Testis (tissue), 3 donors: ENCODE results near the gene ESPN. TPM values are rescaled to one million over a fixed set of nuclear protein-coding genes. Genes with fewer than 3 reads are reported as not detected.

Experiments
- DNase-seq: peaks from one replicate; pipeline ENCODE4 v3.0.0-alpha.2; 2019
- H3K27ac ChIP-seq, 2 donors: fragments of 200-600 bp; sonication (generic); one replicate each; pipeline ENCODE4 v1.5.1; 2019
- H3K27me3 ChIP-seq: fragments of 200-600 bp; sonication (generic); one replicate; pipeline ENCODE4 v1.5.1; 2019
- H3K36me3 ChIP-seq: fragments of 200-600 bp; sonication (generic); one replicate; pipeline ENCODE4 v1.5.1; 2017; ENCODE audit warnings: low read depth; ENCODE audit errors: missing control alignments
- H3K4me1 ChIP-seq: fragments of 200-600 bp; sonication (generic); one replicate; pipeline ENCODE4 v1.5.1; 2019
- H3K4me3 ChIP-seq, 2 donors: fragments of 200-600 bp; sonication (generic); one replicate each; pipeline ENCODE4 v1.5.1; 2017 to 2019
- H3K9me3 ChIP-seq: fragments of 200-600 bp; sonication (generic); one replicate; pipeline ENCODE4 v1.5.1; 2017
- POLR2A ChIP-seq: fragments of 450-650 bp; IDR thresholded peaks from one replicate; pipeline ENCODE4 v1.6.1; 2017; ENCODE audit warnings: antibody characterized with exemption, mild to moderate bottlenecking, moderate library complexity
- whole genome bisulfite sequencing, 2 donors: methylation state at CpG; one replicate each; pipeline ENCODE4 v1.1.5; 2018; 5-methylcytosine and 5-hydroxymethylcytosine counted together
- intact Hi-C: fragments of 100-400 bp; cut with DNase I; formaldehyde crosslinking; loops from one replicate; pipeline ENCODE4 v1.15.1; 2023; ENCODE audit warnings: low total_unique reads
- polyA plus RNA-seq: library from polyadenylated mRNA; stranded (reverse); fragments of 350-450 nt; fragmentation: Illumina TruSeq; extraction: RNeasy Lipid Tissue Mini Kit (QIAGEN cat#74804); gene quantifications from one replicate; pipeline ENCODE4 v1.2.3, GENCODE V29; 2014; ENCODE audit warnings: low read depth, low replicate concordance; ENCODE audit not compliant: insufficient read depth
- total RNA-seq, 2 donors: library from RNA; depleted of rRNA; stranded (reverse); fragments of >200 nt; gene quantifications; one replicate each; pipeline ENCODE4 v1.2.3, GENCODE V29; 2016
- TF ChIP-seq, protein P1 (sequence below), 3 experiments: fragments of 450-650 bp in 2 of 3; fragments of 200-600 bp in 1 of 3; sonication (generic) in 1 of 3; IDR thresholded peaks; one replicate each; pipeline ENCODE4 v1.5.1; 2016 to 2019; ENCODE audit warnings: antibody characterized with exemption in 3 of 3, mild to moderate bottlenecking in 2 of 3, moderate library complexity in 1 of 3

Gene ESPN
- total and polyA plus RNA-seq, 3 donors from 2014 or later = 270 to 404 (median 396) TPM

DNA sequence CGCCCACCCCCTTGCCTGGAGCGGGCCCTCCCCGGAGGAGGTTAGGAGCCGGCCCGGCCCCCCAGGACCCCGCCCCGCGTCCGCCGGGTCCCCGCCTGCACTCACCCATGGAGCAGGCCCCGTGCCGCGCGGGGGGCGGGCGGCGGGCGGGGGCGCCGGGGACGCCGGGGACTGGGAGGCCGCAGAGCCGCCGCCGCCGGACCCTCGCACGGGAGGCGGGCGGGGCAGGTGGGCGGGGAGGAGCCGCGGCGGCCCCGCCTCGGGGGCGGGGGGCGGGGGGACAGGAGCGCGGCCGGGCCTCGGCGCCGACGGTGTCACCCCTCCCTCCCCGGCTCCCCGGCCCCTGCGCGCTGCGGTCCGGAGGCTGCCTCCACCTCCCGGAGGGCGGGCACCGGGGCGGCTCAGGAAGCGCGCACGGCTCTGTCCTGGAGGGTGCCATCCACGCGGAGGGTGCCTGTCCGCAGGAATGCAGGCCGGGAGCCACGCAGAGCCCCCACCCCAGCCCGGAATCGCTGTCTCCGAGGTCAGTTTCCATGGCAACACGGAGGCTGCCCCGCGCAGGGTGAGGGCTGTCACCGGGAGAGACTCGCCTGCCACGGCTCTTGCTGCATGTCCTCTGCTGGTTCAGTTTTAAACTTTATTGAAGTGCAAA is 72.8 kb downstream of the ESPN start:
- H3K27ac ChIP-seq = peak overlapping the region in 1 of 2 donors; percentile 72
- peak overlapping the region; percentile 53 to 61 for H3K4me3 ChIP-seq
- intact Hi-C loops = no loop called here
- H3K27me3 ChIP-seq = no peaks in the 10 kb centered on the region
- peaks cover 47% of the 10 kb centered on the region for H3K4me1 ChIP-seq
- DNase-seq = peak; percentile 58
- WGBS, 2 donors = 1% methylated on average over 25 of the region's 74 CpGs; no CpG with 5 or more reads in 1 of the 2 donors
- no peaks in the 10 kb centered on the region for H3K36me3 ChIP-seq
- TF ChIP-seq, protein P1, sequence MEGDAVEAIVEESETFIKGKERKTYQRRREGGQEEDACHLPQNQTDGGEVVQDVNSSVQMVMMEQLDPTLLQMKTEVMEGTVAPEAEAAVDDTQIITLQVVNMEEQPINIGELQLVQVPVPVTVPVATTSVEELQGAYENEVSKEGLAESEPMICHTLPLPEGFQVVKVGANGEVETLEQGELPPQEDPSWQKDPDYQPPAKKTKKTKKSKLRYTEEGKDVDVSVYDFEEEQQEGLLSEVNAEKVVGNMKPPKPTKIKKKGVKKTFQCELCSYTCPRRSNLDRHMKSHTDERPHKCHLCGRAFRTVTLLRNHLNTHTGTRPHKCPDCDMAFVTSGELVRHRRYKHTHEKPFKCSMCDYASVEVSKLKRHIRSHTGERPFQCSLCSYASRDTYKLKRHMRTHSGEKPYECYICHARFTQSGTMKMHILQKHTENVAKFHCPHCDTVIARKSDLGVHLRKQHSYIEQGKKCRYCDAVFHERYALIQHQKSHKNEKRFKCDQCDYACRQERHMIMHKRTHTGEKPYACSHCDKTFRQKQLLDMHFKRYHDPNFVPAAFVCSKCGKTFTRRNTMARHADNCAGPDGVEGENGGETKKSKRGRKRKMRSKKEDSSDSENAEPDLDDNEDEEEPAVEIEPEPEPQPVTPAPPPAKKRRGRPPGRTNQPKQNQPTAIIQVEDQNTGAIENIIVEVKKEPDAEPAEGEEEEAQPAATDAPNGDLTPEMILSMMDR (IDR thresholded peaks at IDR 0.05) = no peak
- TF ChIP-seq POLR2A = no peak
- no peaks in the 10 kb centered on the region for H3K9me3 ChIP-seq

DNA sequence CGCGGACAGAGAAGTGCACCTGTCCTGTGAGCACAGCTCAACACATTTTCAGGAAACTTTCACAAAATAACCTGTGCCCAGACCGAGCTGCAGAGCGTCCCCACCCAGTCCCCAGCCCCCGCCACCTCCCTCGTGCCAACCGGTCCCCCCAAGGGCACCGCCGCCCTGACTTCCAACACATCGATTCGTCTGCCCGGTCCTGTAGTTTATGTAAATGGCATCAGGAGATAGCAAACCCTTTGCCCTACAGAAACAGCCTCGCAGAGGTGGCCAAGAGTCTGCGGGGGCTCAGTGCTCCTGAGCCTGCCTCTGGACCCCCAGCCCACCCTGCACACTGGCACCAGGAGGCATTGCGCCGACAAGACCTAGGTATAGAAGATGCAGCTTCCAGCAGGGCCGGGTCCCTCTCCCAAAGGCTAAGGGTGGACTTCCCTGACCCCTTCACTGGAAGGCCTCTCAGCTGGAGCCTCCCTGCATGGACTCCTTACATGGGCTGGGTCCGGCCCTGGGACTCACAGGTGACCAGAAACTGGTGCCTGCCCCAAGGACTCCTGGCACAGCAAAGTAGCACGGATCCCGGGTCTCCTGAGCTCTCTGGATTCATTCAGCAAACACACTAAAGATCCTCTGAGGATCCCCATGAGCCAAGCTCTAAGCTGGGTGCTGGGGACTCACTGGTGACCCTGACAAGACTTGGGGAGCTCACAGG is 73.4 kb downstream of the ESPN start:
- peak overlapping the region; percentile 53 to 59 for H3K4me3 ChIP-seq
- intact Hi-C loops = no loop called here
- no peaks in the 10 kb centered on the region for H3K27me3 ChIP-seq
- TF ChIP-seq, protein P1 (IDR thresholded peaks at IDR 0.05) = no peak
- TF ChIP-seq POLR2A = no peak
- peak overlapping the region in 1 of 2 donors; percentile 78 for H3K27ac ChIP-seq
- peaks cover 54% of the 10 kb centered on the region for H3K4me1 ChIP-seq
- H3K36me3 ChIP-seq = no peaks in the 10 kb centered on the region
- no peak for DNase-seq
- no peaks in the 10 kb centered on the region for H3K9me3 ChIP-seq
- 40 to 100% methylated on average over 1 to 20 of the region's 20 CpGs for WGBS, 2 donors

DNA sequence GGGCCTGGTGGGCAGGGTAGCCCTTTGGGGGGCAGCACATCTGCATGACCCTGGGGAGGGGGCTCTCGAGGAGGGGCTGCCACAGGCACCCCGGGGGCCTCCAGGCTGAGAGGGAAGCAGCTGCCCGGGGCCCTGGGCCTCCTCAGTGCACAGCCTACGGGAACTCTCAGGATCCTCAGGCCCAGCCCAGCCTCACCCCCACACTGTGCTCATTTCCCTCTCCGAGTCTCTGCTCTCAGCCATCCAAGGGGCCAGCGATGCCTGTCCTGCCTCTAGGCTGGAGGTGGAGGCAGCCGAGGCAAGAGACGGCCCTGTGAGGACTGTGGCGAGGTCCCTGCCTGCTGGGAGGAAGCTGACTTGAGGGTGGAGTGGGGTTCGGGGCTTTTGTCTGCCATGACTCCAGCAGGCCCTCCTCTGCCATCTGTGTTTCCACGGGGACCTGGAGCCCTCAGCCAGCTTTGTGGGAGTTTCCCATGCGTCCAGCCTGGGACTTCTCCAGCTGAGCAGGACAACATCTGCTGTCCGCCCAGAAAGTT is 74.1 kb downstream of the ESPN start:
- TF ChIP-seq, protein P1 (IDR thresholded peaks at IDR 0.05) = no peak
- no peak for TF ChIP-seq POLR2A
- H3K4me3 ChIP-seq = no peak overlapping the region
- intact Hi-C loops = no loop called here
- H3K27me3 ChIP-seq = no peaks in the 10 kb centered on the region
- peak; percentile 32 for DNase-seq
- H3K36me3 ChIP-seq = no peaks in the 10 kb centered on the region
- peak overlapping the region; percentile 32 to 78 for H3K27ac ChIP-seq
- 31 to 51% methylated on average over 5 to 13 of the region's 13 CpGs for WGBS, 2 donors
- H3K4me1 ChIP-seq = peaks cover 54% of the 10 kb centered on the region
- H3K9me3 ChIP-seq = no peaks in the 10 kb centered on the region

DNA sequence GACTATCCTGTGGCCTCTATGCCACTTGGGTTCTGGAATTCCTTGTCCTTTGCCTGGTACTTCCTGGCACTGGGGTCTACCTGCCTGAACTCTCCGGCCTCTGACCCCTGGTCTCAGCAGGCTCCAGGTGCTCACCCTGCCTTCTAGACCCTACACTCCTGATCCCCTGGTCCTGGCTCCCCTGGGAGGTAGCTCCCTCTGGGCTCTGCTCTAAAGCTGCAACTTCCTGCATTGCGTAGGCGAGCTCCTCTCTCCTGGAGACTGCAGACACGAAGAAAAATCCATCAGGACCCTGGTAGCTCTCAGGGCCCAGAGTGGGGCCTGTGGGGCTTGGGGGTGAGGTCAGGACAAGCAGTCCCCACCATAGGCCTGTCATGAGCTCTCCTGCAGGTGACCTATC is 74.7 kb downstream of the ESPN start:
- Histone ChIP-seq H3K4me3 (no peak overlapping the region), H3K27me3 (no peaks in the 10 kb centered on the region), H3K36me3 (no peaks in the 10 kb centered on the region), H3K4me1 (peaks cover 54% of the 10 kb centered on the region), H3K27ac (peak overlapping the region; percentile 32 to 78), H3K9me3 (no peaks in the 10 kb centered on the region)
- WGBS, 2 donors = 82 to 86% methylated on average over 4 of the region's 4 CpGs
- DNase-seq = no peak
- intact Hi-C loops = no loop called here
- TF ChIP-seq POLR2A = no peak
- TF ChIP-seq, protein P1 (IDR thresholded peaks at IDR 0.05) = no peak
